Adipose tissue (tissue), 3 donors: ENCODE results near the gene CPT1B. TPM values are rescaled to one million over a fixed set of nuclear protein-coding genes. Genes with fewer than 3 reads are reported as not detected.

Source experiments
- H3K27ac ChIP-seq: one replicate; pipeline ENCODE4 v1.5.1; 2013; ENCODE audit warnings: low read depth, low read length
- WGBS, 3 donors: extraction: QIAGEN DNeasy Blood & Tissue Kit; methylation state at CpG; one replicate each; pipeline ENCODE4 v1.1.7; 2013; 5-methylcytosine and 5-hydroxymethylcytosine counted together
- polyA plus RNA-seq, 3 donors: library from polyadenylated mRNA; stranded (reverse); fragments of 200-250 nt; gene quantifications; one replicate each; pipeline ENCODE4 v1.2.3, GENCODE V29; 2013
- donor health status: healthy with polysubstance abuse.
- donor health status: Bipolar disorder and iron deficiency.
- donor health status: healthy.

Gene CPT1B
- polyA plus RNA-seq, 3 donors = 13.4 to 30.4 (median 13.5) TPM

DNA sequence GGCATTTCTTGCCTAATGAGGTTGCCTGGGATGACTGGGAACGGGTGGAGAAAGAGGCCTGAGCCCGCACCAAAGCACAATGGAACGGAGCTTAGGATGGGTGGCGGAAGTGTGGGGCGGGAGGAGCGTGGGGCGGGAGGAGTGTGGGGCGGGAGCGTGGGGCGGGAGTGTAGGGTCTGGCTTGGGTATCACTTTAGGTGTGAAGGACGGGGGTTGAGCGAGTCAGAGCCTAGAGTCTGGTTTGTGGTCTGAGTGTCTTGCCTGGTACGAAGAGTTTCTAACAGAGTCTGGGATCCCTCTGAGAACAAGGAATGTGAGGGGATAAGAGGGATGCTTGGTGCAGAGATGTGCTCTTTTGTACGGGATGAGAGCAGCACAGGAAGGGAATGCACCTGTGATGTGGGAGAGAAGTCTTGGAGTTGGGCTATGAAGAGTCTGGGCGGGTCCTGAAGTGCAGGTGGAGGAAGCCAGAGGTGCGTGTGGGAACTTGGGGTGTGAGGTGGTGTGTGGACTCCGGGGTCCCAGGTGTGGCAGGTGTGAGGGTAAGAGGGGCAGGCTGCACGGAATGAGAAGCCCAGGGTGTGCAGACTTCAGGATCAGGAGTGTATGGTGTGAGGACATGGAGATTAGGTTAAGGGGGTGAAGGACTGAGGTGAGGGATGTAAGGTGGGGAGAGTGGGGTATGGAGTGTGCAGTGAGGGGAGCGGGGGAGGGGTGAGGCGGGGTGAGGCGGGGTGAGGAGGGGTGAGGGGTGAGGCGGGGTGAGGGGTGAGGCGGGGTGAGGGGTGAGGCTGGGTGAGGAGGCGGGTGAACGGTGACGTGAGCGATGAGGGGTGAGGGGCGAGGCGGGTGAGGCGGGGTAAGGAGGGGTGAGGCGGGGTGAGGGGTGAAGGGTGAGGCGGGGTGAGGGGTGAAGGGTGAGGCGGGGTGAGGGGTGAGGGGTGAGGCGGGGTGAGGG lies 16.5 kb downstream of the CPT1B start:
- WGBS, 3 donors = 77 to 85% (median 83%) methylated on average over 26 to 29 of the region's 34 CpGs
- H3K27ac ChIP-seq = no peak overlapping the region

DNA sequence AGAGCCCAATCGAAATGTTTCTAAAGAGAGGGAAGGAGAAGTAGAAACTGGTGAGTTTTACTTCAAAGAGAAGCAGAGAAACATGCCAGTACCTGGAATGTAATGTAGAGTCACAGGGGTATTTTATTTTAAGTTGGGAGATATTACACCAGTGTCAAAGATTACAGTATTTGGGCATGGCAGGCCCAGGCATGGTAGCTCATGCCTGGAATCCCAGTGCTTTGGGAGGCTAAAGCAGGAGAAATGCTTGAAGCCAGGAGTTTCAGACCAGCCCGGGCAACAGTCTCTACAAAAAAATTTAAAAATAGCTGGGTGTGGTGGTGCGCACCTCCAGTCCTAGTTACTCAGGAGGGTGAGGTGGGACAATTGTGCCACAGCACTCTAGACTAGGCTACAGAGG lies 18.2 kb downstream of the CPT1B start:
- 75 to 91% (median 87%) methylated on average over 3 of the region's 3 CpGs for WGBS, 3 donors
- no peak overlapping the region for H3K27ac ChIP-seq

DNA sequence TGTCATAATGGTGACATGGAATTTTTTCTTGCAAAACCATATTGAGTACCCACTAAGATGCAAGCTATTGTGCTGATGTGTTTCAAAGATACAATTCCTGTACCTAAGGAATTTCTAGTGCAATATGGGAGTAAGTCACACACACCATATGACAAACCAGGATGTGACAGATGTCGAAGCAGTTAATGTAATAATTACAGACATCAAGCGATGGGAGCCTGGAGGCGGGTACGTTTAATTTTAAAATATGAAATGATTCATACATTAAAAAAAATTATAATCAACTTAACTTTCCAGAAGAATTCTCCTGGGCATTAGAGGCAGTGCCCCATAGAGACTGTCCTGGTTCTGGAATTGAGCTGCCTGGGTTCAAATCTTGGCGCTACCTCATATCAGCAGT lies 21.5 kb downstream of the CPT1B start:
- 74 to 86% (median 85%) methylated on average over 5 of the region's 5 CpGs for WGBS, 3 donors
- no peak overlapping the region for H3K27ac ChIP-seq

DNA sequence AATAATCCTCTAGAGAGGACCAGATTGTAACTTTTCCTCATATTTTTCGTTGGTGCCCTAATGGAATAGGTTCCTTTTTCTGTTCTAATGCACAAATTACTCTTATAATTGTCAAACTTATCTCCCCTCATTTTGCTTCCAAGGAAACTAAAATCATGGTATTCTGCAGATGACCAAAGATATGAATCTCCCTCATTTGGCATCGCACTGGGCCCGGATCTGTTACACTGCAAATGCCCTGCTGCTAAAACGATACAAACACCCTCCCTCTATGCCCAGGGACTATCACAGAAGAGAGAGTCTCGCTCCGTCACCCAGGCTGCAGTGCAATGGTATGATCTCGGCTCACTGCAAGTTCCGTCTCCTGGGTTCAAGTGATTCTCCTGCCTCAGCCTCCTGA lies 24.9 kb downstream of the CPT1B start:
- H3K27ac ChIP-seq = no peak overlapping the region
- WGBS, 3 donors = 76 to 88% (median 85%) methylated on average over 8 of the region's 8 CpGs

DNA sequence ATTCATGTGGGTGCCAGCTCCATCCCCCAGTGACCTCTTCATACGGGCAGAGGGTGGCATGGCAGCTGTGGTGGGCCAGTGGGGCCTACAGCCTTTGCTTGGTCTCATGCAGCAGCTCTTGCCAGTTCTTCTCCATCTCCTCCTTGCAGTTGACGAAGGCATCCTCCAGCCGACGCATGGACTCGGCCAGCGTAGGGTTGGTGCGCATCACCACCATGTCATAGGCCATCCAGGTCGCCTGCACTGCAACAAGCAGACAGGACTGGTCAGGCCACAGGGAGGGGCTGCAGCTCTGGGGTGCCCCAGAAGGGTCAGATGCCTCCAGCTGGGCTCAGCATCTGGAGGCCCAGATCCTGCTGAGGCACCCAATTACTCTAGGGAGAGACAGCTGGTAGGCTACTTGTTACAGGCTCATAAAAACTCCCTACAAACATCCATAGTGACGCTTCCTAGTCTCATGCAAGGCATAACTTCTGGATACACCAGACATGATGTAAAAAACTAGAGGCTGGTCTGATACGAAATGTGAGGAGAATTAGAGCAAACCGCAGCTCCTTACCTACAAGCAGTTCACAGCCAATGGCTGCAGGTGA lies 27.0 kb downstream of the CPT1B start:
- H3K27ac ChIP-seq = no peak overlapping the region
- 92 to 98% (median 95%) methylated on average over 11 of the region's 11 CpGs for WGBS, 3 donors

DNA sequence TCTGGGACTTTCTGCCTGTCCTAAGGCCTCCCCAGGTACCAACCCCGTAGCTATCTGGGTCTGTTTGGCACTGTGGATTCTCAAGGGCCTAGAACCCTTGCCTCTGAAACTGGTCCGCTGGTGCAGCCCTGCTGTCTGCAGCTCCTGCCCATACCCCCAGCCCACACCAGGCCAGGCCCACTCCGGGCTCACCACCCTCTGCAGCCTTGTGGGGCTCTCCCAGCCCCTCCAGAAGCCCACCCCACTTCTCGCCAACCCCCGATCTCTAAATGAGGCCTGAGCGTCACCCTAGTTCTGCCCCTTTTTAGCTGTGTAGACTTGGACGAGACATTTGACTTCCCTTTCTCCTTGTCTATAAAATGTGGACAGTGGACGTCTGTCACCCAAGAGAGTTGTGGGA lies 27.8 kb downstream of the CPT1B start:
- no peak overlapping the region for H3K27ac ChIP-seq
- 87 to 94% (median 93%) methylated on average over 8 of the region's 8 CpGs for WGBS, 3 donors

DNA sequence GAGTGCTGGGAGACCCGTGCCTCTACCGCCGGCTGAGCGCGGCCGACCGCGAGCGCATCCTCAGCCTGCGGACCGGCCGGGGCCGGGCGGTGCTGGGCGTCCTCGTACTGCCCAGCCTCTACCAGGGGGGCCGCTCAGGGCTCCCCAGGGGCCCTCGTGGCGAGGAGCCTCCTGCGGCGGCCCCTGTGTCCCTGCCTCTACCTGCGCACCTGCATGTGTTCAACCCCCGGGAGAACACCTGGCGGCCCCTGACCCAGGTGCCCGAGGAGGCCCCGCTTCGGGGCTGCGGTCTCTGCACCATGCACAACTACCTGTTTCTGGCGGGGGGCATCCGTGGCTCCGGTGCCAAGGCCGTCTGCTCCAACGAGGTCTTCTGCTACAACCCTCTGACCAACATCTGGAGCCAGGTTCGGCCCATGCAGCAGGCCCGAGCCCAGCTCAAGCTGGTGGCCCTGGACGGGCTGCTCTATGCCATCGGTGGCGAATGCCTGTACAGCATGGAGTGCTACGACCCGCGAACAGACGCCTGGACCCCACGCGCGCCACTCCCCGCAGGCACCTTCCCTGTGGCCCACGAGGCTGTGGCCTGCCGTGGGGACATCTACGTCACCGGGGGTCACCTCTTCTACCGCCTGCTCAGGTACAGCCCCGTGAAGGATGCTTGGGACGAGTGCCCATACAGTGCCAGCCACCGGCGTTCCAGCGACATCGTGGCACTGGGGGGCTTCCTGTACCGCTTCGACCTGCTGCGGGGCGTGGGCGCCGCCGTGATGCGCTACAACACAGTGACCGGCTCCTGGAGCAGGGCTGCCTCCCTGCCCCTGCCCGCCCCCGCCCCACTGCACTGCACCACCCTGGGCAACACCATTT lies 29.1 kb downstream of the CPT1B start:
- no peak overlapping the region for H3K27ac ChIP-seq
- WGBS, 3 donors = 61 to 64% (median 63%) methylated on average over 62 to 68 of the region's 68 CpGs

DNA sequence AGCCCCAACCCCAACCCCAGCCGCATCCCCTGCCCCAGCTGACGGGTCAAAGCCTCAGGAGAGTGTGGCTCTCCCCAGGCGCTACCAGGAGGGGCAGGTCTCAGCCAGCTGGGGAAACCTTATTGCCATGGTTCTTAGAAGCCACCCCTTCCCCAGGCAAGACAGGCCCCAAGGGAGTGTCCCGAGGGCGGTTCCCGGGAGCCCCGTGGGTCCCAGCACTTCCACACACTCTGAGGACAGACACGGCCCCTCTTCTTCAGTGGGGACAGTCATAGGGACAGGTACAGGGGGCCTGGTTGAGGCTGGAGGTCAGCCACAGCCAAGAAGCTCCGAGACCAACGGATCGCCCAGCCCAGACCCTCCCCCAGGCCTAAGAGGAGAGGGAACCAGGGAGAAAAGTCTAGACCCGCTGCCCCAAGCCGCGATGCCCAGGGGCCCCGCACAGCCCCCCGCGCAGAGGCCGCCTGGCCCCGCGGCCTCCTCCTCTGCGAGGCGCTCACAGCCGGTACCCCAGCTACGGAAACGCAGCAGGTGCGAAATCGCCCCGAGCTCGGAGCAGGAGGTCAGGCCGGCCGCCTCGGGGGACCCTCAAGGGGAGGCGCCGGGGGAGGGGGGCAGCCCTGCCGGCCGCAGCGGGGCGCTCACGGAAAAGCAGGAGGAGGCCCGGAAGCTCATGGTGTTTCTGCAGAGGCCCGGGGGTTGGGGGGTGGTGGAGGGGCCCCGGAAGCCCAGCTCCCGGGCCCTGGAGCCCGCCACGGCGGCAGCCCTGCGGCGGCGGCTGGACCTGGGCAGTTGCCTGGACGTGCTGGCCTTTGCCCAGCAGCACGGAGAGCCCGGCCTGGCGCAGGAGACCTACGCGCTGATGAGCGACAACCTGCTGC lies 29.9 kb downstream of the CPT1B start:
- H3K27ac ChIP-seq = no peak overlapping the region
- WGBS, 3 donors = 11 to 14% (median 12%) methylated on average over 47 to 56 of the region's 56 CpGs

DNA sequence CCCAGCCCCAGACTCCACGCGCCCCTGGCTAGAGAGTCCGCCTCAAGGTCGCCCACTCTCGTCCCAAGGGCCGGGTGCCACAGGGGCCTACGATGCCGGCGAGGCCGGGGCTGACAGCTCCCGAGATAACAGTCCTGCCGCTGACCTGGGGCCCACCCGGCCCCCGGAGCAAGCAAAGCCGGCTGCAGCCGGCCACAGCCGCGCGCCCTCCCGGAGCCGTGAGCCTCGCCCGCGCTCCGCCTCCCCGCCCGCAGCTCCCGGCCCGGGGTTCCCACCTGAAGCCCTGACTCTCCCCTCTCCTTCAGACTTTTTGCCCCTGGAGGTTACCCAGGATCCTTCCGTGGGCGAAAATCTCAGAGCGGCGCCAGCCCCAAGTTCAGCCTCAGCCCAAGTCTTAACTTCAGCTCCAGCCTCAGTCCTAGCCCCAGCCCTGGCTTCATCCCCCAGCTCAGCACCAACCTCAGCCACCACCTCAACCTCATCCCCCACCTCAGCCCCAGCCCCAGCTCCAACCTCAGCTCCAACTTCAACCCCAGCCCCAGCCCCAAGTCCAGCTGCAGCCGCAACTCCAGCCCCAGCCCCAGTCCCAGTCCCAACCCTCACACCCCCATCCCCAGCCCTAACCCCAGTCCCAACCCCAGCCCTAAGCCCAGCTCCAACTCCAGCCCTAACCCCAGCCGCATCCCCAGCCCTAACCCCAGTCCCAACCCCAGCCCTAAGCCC lies 30.8 kb downstream of the CPT1B start:
- no peak overlapping the region for H3K27ac ChIP-seq
- WGBS, 3 donors = 27 to 36% (median 36%) methylated on average over 21 to 35 of the region's 35 CpGs

DNA sequence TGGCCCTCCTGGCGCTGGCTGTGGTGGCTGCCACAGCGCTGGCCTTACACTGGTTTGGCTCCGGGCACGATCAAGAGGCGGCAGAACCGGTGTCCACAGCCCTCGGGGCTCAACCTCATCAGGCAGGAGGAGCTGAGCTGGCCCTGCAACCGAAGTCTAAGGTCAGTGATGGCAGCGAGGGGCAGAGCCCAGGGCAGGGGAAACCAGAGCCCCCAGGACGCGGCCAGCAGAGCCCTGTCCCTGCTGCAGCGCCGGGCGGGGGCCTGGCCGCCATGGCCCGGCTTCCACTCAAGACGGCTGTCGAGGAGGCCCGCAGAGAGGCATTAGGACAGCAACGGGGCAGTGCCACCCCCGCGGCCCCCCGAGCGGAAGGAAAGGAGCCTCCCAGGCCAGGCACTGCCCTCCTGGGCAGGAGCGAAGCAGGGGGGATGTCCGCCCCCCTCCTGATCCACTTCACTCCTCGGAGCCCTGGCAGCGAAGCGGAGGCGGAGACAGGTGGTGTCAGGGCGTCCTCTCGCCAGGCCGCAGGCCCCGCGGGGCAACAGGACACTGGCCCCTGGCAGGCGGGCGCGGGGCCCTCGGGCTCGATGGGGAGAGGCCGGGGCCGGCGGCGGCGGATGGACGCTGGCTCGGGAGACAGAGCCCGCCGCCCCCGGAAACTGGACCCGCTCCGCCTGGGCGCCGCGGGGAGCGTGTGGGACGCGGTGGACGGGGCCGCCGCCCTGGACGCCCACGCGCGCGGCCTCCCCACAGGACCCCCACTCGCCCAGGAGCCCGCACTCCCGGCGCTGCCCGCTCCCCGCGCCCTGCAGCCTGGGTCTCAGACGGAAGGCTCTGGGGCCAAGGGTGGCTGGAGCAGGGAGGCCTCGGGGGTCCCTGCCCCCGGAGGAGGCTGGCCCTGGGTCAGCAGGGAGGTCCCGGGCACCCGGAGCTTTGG lies 31.6 kb downstream of the CPT1B start:
- no peak overlapping the region for H3K27ac ChIP-seq
- 52 to 65% (median 61%) methylated on average over 40 to 78 of the region's 78 CpGs for WGBS, 3 donors

DNA sequence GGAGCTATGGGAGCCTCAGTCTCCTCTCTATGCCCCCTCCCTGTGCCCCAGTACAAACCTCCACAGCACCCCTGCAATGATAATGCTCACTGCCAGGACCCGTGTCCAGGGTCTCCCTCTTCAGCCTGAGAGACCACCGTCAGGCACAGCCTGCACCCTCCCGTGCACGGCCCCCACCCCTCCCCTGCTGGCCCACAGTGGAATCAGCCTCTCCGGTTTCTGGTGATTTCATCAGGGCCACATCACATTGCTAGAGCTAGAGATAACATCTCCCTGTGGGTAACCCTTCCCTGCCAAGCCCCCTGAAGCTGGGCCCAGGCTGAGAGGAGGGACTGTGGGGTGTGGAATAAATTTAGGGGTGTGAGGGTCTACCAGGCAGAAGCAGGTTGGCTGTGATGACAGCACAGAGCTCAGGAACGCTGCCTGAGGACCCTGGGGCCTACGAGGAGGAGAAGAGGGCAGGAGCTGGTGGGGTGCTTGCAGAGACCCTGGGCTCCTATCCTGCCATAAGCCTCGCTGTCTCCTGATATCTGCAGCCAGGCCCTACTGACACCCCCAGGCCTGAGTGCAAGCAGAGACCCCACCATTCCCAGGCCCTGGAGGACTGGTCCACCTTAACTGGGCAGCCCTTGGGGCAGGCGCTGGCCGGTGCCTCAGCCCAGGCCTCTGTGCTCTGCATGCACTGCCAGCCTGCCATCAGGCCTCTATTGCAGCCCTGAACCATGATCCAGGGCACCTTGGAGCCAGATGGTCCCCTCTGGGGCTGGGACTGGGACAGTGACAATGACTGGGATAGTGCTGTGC lies 32.5 kb downstream of the CPT1B start, which contains the start of gene KLHDC7B:
KLHDC7B (plus strand) TSS at position 378 of the 804 bp plus-strand sequence; CDS start at position 723, 345 bp downstream.
- WGBS, 3 donors = 62 to 71% (median 64%) methylated on average over 9 to 10 of the region's 10 CpGs
- no peak within 1 kb of the TSS for H3K27ac ChIP-seq

DNA sequence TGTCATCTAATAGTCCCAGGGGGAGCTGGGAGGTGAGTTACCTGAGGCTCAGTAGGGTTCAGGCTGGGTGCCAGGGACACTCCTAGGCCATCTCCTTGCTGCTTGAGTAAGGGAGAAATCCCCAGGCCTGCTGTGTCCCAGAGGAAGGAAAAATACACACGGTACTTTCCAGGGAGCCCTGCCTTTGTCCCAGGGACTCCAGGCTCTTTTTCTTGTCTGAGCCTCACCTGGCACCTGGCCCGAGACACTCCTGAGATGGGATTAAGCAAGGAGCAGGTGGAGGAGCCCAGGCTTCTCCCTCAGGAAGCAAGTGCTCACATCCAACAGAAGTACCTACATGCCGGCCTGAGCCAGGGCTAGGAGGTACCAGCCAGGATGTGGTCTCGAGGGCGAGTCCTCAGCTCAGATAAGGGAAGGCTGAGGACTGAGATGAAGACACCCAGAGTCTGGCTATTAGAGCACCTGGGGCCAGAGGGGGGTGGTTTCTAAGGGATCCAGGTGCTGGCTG lies 33.4 kb downstream of the CPT1B start:
- 61 to 77% (median 72%) methylated on average over 5 of the region's 5 CpGs for WGBS, 3 donors
- H3K27ac ChIP-seq = no peak overlapping the region

DNA sequence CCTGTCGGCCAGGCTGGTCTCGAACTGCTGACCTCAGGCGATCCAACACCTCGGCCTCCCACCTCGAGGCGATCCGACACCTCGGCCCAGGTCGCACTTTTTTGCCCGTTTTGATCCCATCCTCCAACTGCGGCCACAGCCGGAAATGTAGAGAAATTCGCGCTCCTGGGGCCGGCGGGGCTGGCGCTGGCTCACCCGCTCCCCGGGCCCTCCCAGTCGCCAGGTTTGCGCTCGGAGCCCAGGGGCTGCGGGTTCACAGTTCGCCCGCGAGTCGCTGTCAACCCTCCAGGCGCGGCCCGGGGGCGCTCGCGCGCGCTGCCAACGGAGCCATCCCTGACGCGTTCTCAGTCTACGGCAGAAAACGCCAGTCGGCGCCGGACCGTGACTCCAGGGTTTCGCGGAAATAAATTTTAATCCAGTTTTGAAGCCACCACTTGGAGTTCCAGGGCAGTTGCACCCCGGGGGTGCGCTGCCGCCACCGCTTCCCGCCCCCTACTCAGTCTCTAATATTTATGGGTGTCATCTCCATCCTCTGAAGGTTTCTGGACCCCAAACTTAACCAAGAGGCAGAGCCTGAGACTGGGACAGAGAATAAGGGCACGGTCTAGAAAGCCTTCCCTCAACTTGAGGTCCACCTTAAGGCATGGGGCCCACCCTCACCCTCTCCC lies 34.0 kb downstream of the CPT1B start:
- WGBS, 3 donors = 3 to 7% (median 6%) methylated on average over 52 of the region's 52 CpGs
- no peak overlapping the region for H3K27ac ChIP-seq

DNA sequence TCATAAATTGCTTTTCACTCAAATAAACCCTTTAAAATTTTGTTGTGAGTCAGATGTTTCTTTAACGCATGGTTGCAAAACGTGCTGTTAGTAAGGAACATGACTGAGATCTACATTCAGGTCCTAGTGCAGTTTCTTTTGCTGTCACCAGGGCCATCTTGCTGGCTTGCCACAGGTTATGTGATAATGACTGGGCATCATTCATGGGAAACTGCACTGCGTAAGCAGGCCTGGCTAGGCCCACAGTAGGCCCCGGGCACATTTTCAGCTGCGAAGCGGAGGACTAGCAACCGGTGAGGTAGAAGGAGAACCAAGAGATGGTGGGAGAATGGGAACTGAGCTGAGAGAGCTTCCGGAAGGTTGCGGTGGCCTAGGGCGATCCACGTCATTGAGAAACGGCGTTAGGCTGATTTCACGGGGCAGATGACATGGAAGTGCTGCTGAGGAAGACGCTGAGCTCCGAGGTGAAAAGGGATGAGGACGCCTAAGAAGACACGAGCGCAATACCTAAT lies 35.8 kb downstream of the CPT1B start:
- 58 to 92% (median 67%) methylated on average over 19 of the region's 19 CpGs for WGBS, 3 donors

DNA sequence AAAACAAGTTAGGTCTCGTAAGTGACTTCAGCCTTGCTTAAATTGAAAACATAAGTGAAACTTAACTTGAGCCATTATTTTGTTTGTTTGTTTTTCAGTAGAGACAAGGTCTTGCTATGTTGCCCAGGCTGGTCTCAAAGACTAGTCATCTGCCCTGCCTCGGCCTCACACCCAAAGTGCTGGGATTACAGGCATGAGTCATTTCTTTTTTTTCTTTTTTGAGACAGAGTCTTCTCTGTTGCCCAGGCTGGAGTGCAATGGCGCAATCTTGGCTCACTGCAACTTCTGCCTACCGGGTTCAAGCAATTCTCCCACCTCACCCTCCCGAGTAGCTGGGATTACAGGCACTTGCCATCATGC lies 36.6 kb downstream of the CPT1B start:
- peak overlapping the region; percentile 48 for H3K27ac ChIP-seq
- 43 to 92% (median 51%) methylated on average over 5 of the region's 5 CpGs for WGBS, 3 donors

More for the DNA sequence above, 35.8 kb downstream of the CPT1B start:
- H3K27ac ChIP-seq = peak overlapping the region; percentile 17
